SK-N-SH treated with all-trans-retinoic acid at 6 μM for 48 hours (cell line): Measurements from ENCODE around the gene XIAP.

Source experiments
- ATAC-seq: fragments of 200-7000 bp; cut with Tn5 transposase; 3 replicates; pipeline ENCODE4 v1.9.1; 2020; ENCODE audit warnings: mild to moderate bottlenecking, moderate library complexity
- BACH2 ChIP-seq: fragments of 250-450 bp; sonication (Bioruptor Pico); IDR thresholded peaks from 2 replicates; pipeline ENCODE4 v1.9.0; 2021; ENCODE audit warnings: mild to moderate bottlenecking, borderline replicate concordance
- CSDC2 ChIP-seq: fragments of 250-450 bp; sonication (Bioruptor Pico); IDR thresholded peaks from 2 replicates; pipeline ENCODE4 v1.5.0; 2020; ENCODE audit warnings: mild to moderate bottlenecking, moderate library complexity
- ESRRG ChIP-seq: fragments of 250-450 bp; sonication (Bioruptor Pico); IDR thresholded peaks from 2 replicates; pipeline ENCODE4 v1.6.1; 2021; ENCODE audit warnings: mild to moderate bottlenecking
- RARB ChIP-seq: fragments of 250-450 bp; sonication (Bioruptor Pico); IDR thresholded peaks from 2 replicates; pipeline ENCODE4 v1.8.0; 2021; ENCODE audit warnings: mild to moderate bottlenecking, moderate library complexity
- SNAI2 ChIP-seq: fragments of 250-450 bp; sonication (Bioruptor Pico); IDR thresholded peaks from 2 replicates; pipeline ENCODE4 v1.5.0; 2020; ENCODE audit warnings: mild to moderate bottlenecking, moderate library complexity
- TCF4 ChIP-seq: fragments of 250-450 bp; sonication (Bioruptor Pico); IDR thresholded peaks from 2 replicates; pipeline ENCODE4 v1.8.0; 2021; ENCODE audit warnings: mild to moderate bottlenecking, moderate library complexity, borderline replicate concordance
- TOX ChIP-seq: fragments of 250-450 bp; sonication (Bioruptor Pico); IDR thresholded peaks from 2 replicates; pipeline ENCODE4 v1.8.0; 2021; ENCODE audit warnings: mild to moderate bottlenecking, moderate library complexity, borderline replicate concordance
- ZC3H10 ChIP-seq: fragments of 250-450 bp; sonication (Bioruptor Pico); IDR thresholded peaks from 2 replicates; pipeline ENCODE4 v1.5.1; 2021; ENCODE audit warnings: mild to moderate bottlenecking, moderate library complexity
- ZFP3 ChIP-seq: fragments of 250-450 bp; sonication (Bioruptor Pico); IDR thresholded peaks from 2 replicates; pipeline ENCODE4 v1.5.0; 2020; ENCODE audit warnings: mild to moderate bottlenecking, moderate library complexity
- ZFP30 ChIP-seq: fragments of 450-650 bp; formaldehyde crosslinking; IDR thresholded peaks from 2 replicates; pipeline ENCODE4 v1.5.0; 2022; ENCODE audit warnings: mild to moderate bottlenecking, moderate library complexity
- ZNF565 ChIP-seq: fragments of 450-650 bp; formaldehyde crosslinking; conservative IDR thresholded peaks from 2 replicates; pipeline ENCODE4 v1.5.0; 2020; ENCODE audit warnings: low read depth, mild to moderate bottlenecking, moderate library complexity
- ZNF70 ChIP-seq: fragments of 450-650 bp; formaldehyde crosslinking; IDR thresholded peaks from 2 replicates; pipeline ENCODE4 v1.5.0; 2020; ENCODE audit warnings: mild to moderate bottlenecking, moderate library complexity
- TF ChIP-seq, protein P1 (sequence below): fragments of 250-450 bp; sonication (Bioruptor Pico); IDR thresholded peaks from 2 replicates; pipeline ENCODE4 v1.5.1; 2021; ENCODE audit warnings: mild to moderate bottlenecking, moderate library complexity
- TF ChIP-seq, protein P2 (sequence below): fragments of 250-450 bp; sonication (Bioruptor Pico); IDR thresholded peaks from 2 replicates; pipeline ENCODE4 v1.8.0; 2021; ENCODE audit warnings: low read depth, mild to moderate bottlenecking, moderate library complexity, borderline replicate concordance
- TF ChIP-seq, protein P3 (sequence below): fragments of 250-450 bp; sonication (Bioruptor Pico); IDR thresholded peaks from 2 replicates; pipeline ENCODE4 v1.5.0; 2020; ENCODE audit warnings: mild to moderate bottlenecking, moderate library complexity
- TF ChIP-seq, protein P4 (sequence below): fragments of 250-450 bp; sonication (Bioruptor Pico); IDR thresholded peaks from 2 replicates; pipeline ENCODE4 v1.5.1; 2020; ENCODE audit warnings: low read depth, mild to moderate bottlenecking, moderate library complexity
- TF ChIP-seq, protein P5 (sequence below): fragments of 250-450 bp; sonication (Bioruptor Pico); IDR thresholded peaks from 2 replicates; pipeline ENCODE4 v1.8.0; 2020; ENCODE audit warnings: mild to moderate bottlenecking, moderate library complexity, borderline replicate concordance

The XIAP gene

DNA sequence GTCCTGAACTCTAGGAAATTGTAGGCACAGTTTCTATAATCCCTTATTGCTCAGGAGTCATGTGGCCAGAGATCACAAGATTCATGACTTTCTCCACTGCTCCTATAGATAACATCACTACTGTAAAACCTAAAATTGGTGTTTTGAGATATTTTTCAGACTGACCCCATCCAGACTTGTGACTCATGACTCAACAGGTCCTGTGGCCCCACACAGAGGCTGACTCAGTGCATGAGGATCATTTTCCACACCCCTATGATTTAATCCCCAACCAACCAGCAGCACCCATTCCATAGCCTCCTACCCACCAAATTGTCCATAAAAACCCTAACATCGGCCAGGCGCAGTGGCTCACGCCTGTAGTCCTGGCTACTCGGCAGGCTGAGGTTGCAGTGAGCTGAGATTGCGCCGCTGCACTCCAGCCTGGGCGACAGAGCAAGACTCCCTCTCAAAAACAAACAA is 13.2 kb upstream of the XIAP start:
- no peak for ATAC-seq
- TF ChIP-seq ZNF565 (CRISPR knock-in tag) (no peak), TOX (CRISPR knock-in tag) (no peak), BACH2 (no peak), SNAI2 (no peak), ESRRG (no peak), CSDC2 (CRISPR knock-in tag) (no peak), TCF4 (CRISPR knock-in tag) (no peak)
- TF ChIP-seq, protein P1, sequence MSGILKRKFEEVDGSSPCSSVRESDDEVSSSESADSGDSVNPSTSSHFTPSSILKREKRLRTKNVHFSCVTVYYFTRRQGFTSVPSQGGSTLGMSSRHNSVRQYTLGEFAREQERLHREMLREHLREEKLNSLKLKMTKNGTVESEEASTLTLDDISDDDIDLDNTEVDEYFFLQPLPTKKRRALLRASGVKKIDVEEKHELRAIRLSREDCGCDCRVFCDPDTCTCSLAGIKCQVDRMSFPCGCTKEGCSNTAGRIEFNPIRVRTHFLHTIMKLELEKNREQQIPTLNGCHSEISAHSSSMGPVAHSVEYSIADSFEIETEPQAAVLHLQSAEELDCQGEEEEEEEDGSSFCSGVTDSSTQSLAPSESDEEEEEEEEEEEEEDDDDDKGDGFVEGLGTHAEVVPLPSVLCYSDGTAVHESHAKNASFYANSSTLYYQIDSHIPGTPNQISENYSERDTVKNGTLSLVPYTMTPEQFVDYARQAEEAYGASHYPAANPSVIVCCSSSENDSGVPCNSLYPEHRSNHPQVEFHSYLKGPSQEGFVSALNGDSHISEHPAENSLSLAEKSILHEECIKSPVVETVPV: no peak
- TF ChIP-seq, protein P2, sequence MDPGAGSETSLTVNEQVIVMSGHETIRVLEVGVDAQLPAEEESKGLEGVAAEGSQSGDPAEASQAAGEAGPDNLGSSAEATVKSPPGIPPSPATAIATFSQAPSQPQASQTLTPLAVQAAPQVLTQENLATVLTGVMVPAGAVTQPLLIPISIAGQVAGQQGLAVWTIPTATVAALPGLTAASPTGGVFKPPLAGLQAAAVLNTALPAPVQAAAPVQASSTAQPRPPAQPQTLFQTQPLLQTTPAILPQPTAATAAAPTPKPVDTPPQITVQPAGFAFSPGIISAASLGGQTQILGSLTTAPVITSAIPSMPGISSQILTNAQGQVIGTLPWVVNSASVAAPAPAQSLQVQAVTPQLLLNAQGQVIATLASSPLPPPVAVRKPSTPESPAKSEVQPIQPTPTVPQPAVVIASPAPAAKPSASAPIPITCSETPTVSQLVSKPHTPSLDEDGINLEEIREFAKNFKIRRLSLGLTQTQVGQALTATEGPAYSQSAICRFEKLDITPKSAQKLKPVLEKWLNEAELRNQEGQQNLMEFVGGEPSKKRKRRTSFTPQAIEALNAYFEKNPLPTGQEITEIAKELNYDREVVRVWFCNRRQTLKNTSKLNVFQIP (CRISPR knock-in tag): no peak
- TF ChIP-seq, all 23 proteins: peak for 0

DNA sequence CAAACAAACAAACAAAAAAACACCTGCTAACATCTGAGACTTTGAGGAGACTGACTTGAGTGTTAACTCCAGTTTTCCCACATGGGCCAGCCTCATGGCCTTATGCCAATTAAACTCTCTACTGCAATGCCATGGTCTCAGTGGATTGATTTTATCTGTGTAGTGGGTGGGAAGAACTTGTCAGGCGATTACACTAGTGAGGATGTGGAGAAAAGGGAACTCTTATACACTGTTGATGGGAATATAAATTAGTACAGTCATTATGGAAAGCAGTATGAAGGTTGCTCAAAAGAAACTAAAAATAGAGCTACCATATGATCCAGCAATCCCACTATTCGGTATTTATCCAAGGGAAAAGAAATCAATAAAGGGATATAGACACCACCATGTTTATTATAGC is 12.8 kb upstream of the XIAP start:
- no peak for ATAC-seq
- TF ChIP-seq ZNF70 (CRISPR knock-in tag) (no peak), ZNF565 (CRISPR knock-in tag) (no peak), RARB (no peak), SNAI2 (no peak), CSDC2 (CRISPR knock-in tag) (no peak), ZFP3 (CRISPR knock-in tag) (no peak), BACH2 (no peak), TOX (CRISPR knock-in tag) (no peak), ZC3H10 (CRISPR knock-in tag) (no peak), ZFP30 (CRISPR knock-in tag) (no peak)
- TF ChIP-seq, protein P3, sequence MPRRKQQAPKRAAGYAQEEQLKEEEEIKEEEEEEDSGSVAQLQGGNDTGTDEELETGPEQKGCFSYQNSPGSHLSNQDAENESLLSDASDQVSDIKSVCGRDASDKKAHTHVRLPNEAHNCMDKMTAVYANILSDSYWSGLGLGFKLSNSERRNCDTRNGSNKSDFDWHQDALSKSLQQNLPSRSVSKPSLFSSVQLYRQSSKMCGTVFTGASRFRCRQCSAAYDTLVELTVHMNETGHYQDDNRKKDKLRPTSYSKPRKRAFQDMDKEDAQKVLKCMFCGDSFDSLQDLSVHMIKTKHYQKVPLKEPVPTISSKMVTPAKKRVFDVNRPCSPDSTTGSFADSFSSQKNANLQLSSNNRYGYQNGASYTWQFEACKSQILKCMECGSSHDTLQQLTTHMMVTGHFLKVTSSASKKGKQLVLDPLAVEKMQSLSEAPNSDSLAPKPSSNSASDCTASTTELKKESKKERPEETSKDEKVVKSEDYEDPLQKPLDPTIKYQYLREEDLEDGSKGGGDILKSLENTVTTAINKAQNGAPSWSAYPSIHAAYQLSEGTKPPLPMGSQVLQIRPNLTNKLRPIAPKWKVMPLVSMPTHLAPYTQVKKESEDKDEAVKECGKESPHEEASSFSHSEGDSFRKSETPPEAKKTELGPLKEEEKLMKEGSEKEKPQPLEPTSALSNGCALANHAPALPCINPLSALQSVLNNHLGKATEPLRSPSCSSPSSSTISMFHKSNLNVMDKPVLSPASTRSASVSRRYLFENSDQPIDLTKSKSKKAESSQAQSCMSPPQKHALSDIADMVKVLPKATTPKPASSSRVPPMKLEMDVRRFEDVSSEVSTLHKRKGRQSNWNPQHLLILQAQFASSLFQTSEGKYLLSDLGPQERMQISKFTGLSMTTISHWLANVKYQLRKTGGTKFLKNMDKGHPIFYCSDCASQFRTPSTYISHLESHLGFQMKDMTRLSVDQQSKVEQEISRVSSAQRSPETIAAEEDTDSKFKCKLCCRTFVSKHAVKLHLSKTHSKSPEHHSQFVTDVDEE: no peak
- TF ChIP-seq, protein P2 (CRISPR knock-in tag): no peak
- TF ChIP-seq, protein P4, sequence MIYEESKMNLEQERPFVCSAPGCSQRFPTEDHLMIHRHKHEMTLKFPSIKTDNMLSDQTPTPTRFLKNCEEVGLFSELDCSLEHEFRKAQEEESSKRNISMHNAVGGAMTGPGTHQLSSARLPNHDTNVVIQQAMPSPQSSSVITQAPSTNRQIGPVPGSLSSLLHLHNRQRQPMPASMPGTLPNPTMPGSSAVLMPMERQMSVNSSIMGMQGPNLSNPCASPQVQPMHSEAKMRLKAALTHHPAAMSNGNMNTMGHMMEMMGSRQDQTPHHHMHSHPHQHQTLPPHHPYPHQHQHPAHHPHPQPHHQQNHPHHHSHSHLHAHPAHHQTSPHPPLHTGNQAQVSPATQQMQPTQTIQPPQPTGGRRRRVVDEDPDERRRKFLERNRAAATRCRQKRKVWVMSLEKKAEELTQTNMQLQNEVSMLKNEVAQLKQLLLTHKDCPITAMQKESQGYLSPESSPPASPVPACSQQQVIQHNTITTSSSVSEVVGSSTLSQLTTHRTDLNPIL (CRISPR knock-in tag): no peak
- TF ChIP-seq, protein P1: no peak
- TF ChIP-seq, protein P5, sequence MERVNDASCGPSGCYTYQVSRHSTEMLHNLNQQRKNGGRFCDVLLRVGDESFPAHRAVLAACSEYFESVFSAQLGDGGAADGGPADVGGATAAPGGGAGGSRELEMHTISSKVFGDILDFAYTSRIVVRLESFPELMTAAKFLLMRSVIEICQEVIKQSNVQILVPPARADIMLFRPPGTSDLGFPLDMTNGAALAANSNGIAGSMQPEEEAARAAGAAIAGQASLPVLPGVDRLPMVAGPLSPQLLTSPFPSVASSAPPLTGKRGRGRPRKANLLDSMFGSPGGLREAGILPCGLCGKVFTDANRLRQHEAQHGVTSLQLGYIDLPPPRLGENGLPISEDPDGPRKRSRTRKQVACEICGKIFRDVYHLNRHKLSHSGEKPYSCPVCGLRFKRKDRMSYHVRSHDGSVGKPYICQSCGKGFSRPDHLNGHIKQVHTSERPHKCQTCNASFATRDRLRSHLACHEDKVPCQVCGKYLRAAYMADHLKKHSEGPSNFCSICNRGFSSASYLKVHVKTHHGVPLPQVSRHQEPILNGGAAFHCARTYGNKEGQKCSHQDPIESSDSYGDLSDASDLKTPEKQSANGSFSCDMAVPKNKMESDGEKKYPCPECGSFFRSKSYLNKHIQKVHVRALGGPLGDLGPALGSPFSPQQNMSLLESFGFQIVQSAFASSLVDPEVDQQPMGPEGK (CRISPR knock-in tag): no peak
